Muscle layer of colon (tissue), 2 donors: Measurements from ENCODE around the gene WDR59.
"Not testable (repeated sequence)": the region's sequence is repeated elsewhere in the genome, so short reads cannot be mapped to it uniquely, and the experiment has no call there.

ENCODE experiments used
- H3K27ac ChIP-seq: one replicate; pipeline ENCODE4 v1.7.0; 2013; ENCODE audit warnings: low read depth, mild to moderate bottlenecking, low read length, moderate library complexity
- H3K27me3 ChIP-seq, 2 donors: one replicate each; pipeline ENCODE4 v1.7.0; 2013; ENCODE audit warnings: low read length in 2 of 2, mild to moderate bottlenecking in 2 of 2; ENCODE audit not compliant: insufficient read depth in 2 of 2, control insufficient read depth in 1 of 2
- H3K36me3 ChIP-seq: one replicate; pipeline ENCODE4 v1.7.0; 2013; ENCODE audit warnings: mild to moderate bottlenecking, low read length; ENCODE audit not compliant: insufficient read depth
- H3K4me1 ChIP-seq: one replicate; pipeline ENCODE4 v1.7.0; 2013; ENCODE audit warnings: mild to moderate bottlenecking, low read length; ENCODE audit not compliant: insufficient read depth
- H3K4me3 ChIP-seq, 2 donors: one replicate each; pipeline ENCODE4 v1.7.0; 2013; ENCODE audit warnings: low read length in 2 of 2, low read depth in 1 of 2, mild to moderate bottlenecking in 1 of 2, moderate library complexity in 1 of 2
- H3K9ac ChIP-seq: one replicate; pipeline ENCODE4 v1.7.0; 2013; ENCODE audit warnings: low read length
- H3K9me3 ChIP-seq: one replicate; pipeline ENCODE4 v1.7.0; 2013; ENCODE audit warnings: mild to moderate bottlenecking, low read length
- donor health status: abdominal sarcoma.
- donor health status: Adenocarcinoma of cecum.

Gene WDR59

DNA sequence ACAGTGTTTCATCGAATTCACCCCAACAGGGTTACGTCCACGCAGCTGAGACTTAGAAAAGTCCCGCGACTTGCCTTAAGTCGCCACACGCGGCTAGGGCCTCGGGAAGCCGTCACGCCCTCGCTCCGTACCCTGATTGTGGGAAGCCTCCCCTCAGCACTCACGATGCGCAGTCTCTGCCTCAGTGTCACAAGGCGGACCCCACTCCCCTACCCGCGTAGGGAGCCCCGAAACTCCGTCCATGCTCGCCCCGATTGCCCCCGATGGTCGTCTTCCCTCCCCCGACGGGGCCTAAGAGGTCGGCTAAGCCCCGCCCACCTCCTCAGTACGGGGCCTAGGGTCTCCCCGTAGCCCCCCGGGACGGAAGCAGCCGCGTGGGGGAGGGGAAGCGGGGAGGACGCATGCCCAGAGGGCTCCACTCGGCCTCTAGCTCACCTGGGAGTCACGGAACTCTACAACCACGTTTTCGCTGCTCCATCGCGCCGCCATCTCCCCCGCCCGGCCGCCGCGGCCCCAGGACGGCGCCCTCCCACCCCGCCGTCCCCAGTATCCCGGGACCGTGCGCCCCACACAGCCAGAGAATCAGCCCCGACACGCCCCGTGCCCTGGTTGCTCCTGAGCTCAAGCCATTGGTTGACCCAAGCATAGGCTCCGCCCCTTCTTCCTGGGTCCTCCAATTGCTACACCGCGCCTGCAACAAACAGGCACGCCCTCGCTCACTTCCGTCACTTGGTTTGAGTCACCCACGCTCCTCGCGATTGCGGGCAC lies at the start of gene WDR59:
WDR59 (minus strand) TSS at position 595 of the 768 bp plus-strand sequence; CDS start at position 489, 106 bp downstream.
- Histone ChIP-seq H3K36me3 (no peaks in the 10 kb centered on the region), H3K9ac (peak within 1 kb of the TSS; percentile 82), H3K9me3 (no peaks in the 10 kb centered on the region), H3K4me1 (no peaks in the 10 kb centered on the region), H3K27ac (peak within 1 kb of the TSS; percentile 85), H3K4me3 (peak within 1 kb of the TSS; percentile 91 to 97), H3K27me3 (no peaks in the 10 kb centered on the region)

GRCh38 chr16:75032655-75033054 lies 47.7 kb upstream of the WDR59 start:
- Histone ChIP-seq H3K9ac (no peak overlapping the region), H3K36me3 (no peaks in the 10 kb centered on the region), H3K4me1 (no peaks in the 10 kb centered on the region), H3K27me3 (no peaks in the 10 kb centered on the region), H3K27ac (no peak overlapping the region), H3K4me3 (no peak overlapping the region), H3K9me3 (peaks cover 5% of the 10 kb centered on the region)

DNA sequence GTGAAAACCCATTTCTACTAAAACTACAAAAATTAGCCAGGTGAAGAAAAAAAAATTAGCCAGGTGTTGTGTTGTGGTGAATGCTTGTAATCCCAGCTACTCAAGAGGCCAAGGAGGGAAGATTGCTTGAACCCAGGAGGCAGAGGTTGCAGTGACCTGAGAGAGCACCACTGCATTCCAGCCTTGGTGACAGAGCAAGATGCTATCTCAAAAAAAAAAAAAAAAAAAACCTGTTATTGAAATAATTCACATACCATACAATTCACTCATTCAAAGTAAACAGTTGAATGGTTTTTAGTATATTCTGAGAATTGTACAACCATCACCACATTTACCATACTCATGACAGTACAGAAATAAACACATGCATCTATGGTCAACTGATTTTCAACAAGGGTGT lies 44.9 kb upstream of the WDR59 start:
- H3K36me3 ChIP-seq: no peaks in the 10 kb centered on the region
- no peak overlapping the region for H3K4me3 ChIP-seq
- H3K27me3 ChIP-seq: no peaks in the 10 kb centered on the region
- H3K4me1 ChIP-seq: peaks cover 4% of the 10 kb centered on the region
- no peak overlapping the region for H3K27ac ChIP-seq
- no peaks in the 10 kb centered on the region for H3K9me3 ChIP-seq
- H3K9ac ChIP-seq: no peak overlapping the region

- H3K27ac ChIP-seq: no peak overlapping the region
Measured at GRCh38 chr16:75028544-75029135, 43.7 kb upstream of the WDR59 start.

GRCh38 chr16:75027520-75028300 lies 42.8 kb upstream of the WDR59 start:
- Histone ChIP-seq H3K27ac (no peak overlapping the region), H3K9me3 (no peaks in the 10 kb centered on the region)

More at GRCh38 chr16:75028544-75029135, 43.7 kb upstream of the WDR59 start:
- peaks cover 4% of the 10 kb centered on the region for H3K4me1 ChIP-seq
- H3K4me3 ChIP-seq: no peak overlapping the region
- no peaks in the 10 kb centered on the region for H3K36me3 ChIP-seq
- H3K9me3 ChIP-seq: no peaks in the 10 kb centered on the region
- H3K27me3 ChIP-seq: no peaks in the 10 kb centered on the region
- H3K9ac ChIP-seq: no peak overlapping the region

GRCh38 chr16:75026892-75027391 lies 42.0 kb upstream of the WDR59 start:
- no peak overlapping the region for H3K4me3 ChIP-seq
- no peaks in the 10 kb centered on the region for H3K27me3 ChIP-seq
- H3K4me1 ChIP-seq: peaks cover 4% of the 10 kb centered on the region
- no peak overlapping the region for H3K9ac ChIP-seq
- H3K9me3 ChIP-seq: no peaks in the 10 kb centered on the region
- no peaks in the 10 kb centered on the region for H3K36me3 ChIP-seq
- H3K27ac ChIP-seq: no peak overlapping the region

More at GRCh38 chr16:75027520-75028300, 42.8 kb upstream of the WDR59 start:
- Histone ChIP-seq H3K27me3 (no peaks in the 10 kb centered on the region), H3K9ac (no peak overlapping the region), H3K36me3 (no peaks in the 10 kb centered on the region), H3K4me1 (peaks cover 4% of the 10 kb centered on the region), H3K4me3 (no peak overlapping the region)

DNA sequence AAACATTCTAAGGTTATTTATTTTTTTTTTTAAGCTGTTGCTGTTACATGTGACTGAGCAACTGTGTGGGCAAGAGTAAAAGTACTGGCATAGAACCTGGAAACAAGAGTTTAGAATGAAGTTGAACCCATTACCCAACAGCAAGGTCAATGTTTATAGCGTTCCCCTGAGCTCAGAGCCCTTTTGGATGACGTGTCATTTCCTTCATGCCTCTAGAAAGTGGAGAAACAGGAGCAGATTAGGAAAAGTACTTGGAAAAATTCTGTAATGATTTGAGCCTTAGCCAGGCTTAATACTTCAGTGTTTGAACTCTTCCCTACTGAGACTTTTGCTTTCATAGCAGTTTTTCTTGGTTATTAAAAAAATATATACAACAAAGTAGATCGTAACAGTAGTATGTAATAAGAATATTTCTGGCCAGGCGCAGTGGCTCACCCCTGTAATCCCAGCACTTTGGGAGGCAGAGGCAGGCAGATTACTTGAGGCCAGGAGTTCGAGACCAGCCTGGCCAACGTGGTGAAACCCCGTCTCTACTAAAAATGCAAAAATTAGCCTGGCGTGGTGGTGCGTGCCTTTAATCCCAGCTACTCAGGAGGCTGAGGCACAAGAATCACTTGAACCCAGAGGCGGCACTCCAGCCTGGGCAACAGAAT lies 41.4 kb upstream of the WDR59 start:
- H3K9me3 ChIP-seq, H3K9ac ChIP-seq, H3K27ac ChIP-seq, H3K4me3 ChIP-seq, H3K36me3 ChIP-seq, H3K27me3 ChIP-seq, H3K4me1 ChIP-seq: not testable (repeated sequence)

- no peak overlapping the region for H3K27ac ChIP-seq
- no peaks in the 10 kb centered on the region for H3K27me3 ChIP-seq
- H3K9me3 ChIP-seq: no peaks in the 10 kb centered on the region
- H3K36me3 ChIP-seq: no peaks in the 10 kb centered on the region
- H3K9ac ChIP-seq: no peak overlapping the region
- H3K4me3 ChIP-seq: no peak overlapping the region
- peaks cover 4% of the 10 kb centered on the region for H3K4me1 ChIP-seq
Measured at GRCh38 chr16:75025761-75026160, 40.8 kb upstream of the WDR59 start.

- Histone ChIP-seq H3K36me3 (no peaks in the 10 kb centered on the region), H3K4me1 (peaks cover 4% of the 10 kb centered on the region), H3K9ac (no peak overlapping the region), H3K4me3 (no peak overlapping the region), H3K27me3 (no peaks in the 10 kb centered on the region), H3K27ac (no peak overlapping the region), H3K9me3 (no peaks in the 10 kb centered on the region)
Measured at GRCh38 chr16:75024594-75024993, 39.7 kb upstream of the WDR59 start.

DNA sequence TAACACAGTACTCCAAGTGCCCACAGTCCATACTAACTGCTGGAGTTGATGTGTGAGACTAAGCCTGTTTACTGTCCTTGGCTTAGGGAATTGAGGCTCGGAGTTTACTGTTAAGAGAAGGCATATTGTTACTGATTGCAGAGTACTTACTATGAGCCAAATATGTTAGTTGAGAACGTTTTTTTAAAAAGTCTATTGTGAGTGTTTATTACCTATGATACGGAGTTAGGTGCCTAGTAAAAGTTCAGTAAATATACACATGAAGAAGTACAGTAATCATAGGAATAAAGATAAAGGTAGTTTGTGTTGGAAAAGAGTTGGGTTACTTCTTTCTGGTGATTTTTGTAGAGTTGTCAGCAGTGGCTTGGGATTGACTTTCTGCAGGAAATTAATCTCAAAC lies 39.3 kb upstream of the WDR59 start:
- H3K4me1 ChIP-seq: peaks cover 4% of the 10 kb centered on the region
- H3K9me3 ChIP-seq: no peaks in the 10 kb centered on the region
- H3K4me3 ChIP-seq: no peak overlapping the region
- no peaks in the 10 kb centered on the region for H3K27me3 ChIP-seq
- H3K36me3 ChIP-seq: no peaks in the 10 kb centered on the region
- H3K27ac ChIP-seq: no peak overlapping the region
- no peak overlapping the region for H3K9ac ChIP-seq

- Histone ChIP-seq H3K36me3 (no peaks in the 10 kb centered on the region), H3K9ac (no peak overlapping the region), H3K9me3 (no peaks in the 10 kb centered on the region), H3K27ac (no peak overlapping the region), H3K4me3 (no peak overlapping the region), H3K27me3 (no peaks in the 10 kb centered on the region), H3K4me1 (peaks cover 8% of the 10 kb centered on the region)
Measured at GRCh38 chr16:75023009-75023408, 38.1 kb upstream of the WDR59 start.
